ENCODE data around the gene ZFAND3. TPM values are rescaled to one million over a fixed set of nuclear protein-coding genes. Genes with fewer than 3 reads are reported as not detected.
"Not testable (repeated sequence)": the region's sequence is repeated elsewhere in the genome, so short reads cannot be mapped to it uniquely, and the experiment has no call there.

Gene ZFAND3
- total RNA-seq, 1 donor from 2014 or later, result 81.8 TPM

DNA sequence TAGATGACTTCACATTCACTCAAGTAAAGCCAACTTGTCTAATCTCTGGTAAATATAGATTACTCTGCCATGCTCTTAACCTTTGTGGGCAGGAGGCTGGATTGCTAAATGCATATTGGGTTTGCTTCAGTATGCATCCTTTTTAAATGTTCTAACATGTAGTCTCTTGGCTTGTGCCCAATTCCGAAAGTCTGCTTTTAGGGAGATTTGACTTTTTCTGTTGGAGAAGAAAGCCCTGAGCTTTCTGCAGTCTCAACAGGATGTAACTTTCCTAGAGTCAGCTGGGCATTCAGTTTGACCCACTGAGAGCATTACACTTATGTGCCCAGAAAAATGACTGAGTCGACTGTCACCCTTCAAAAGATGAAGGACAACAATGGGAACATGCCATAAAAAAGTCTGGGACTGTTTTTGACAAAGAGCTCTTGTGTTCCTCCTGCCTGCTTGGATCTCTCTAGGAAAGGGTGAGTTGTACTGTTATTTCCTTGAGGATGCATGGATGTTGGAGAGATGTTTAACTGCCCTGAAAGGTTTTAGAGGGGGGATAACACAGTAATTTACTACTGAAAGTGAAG lies 299.4 kb downstream of the ZFAND3 start:
- peaks cover 12% of the 10 kb centered on the region for H3K4me1 ChIP-seq
- H3K27me3 ChIP-seq (ENCODE audit: low read depth), result no peaks in the 10 kb centered on the region
- H3K36me3 ChIP-seq, result peaks cover 11% of the 10 kb centered on the region
- H3K9me3 ChIP-seq (replicated peaks), result no peaks in the 10 kb centered on the region
- TF ChIP-seq, protein P1, sequence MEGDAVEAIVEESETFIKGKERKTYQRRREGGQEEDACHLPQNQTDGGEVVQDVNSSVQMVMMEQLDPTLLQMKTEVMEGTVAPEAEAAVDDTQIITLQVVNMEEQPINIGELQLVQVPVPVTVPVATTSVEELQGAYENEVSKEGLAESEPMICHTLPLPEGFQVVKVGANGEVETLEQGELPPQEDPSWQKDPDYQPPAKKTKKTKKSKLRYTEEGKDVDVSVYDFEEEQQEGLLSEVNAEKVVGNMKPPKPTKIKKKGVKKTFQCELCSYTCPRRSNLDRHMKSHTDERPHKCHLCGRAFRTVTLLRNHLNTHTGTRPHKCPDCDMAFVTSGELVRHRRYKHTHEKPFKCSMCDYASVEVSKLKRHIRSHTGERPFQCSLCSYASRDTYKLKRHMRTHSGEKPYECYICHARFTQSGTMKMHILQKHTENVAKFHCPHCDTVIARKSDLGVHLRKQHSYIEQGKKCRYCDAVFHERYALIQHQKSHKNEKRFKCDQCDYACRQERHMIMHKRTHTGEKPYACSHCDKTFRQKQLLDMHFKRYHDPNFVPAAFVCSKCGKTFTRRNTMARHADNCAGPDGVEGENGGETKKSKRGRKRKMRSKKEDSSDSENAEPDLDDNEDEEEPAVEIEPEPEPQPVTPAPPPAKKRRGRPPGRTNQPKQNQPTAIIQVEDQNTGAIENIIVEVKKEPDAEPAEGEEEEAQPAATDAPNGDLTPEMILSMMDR (IDR thresholded peaks at IDR 0.05; ENCODE audit: borderline replicate concordance), result no peak
- no peak for DNase-seq
- H3K4me3 ChIP-seq, result no peak overlapping the region
- H3K27ac ChIP-seq (replicated peaks), result no peak overlapping the region
- intact Hi-C loops (cut with micrococcal nuclease), result no loop called here

DNA sequence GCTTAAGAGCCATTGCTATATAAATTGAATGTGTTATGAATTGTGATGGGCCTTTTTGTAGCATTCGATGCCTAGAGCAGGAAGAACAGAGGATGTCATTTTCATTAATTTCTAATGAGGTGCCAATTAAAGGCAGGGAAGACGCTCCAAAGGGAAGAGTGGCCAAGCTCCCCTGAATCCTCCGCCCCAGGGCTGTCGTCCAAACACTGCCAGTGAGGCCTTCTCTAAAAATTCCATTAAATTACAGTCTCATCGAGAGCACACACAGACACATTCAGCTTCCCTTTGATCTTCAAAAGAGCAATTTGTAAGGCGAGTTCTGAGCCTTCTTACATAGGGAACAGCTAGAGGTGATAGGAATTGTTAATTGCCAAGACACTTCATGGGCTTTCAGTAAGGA lies 300.0 kb downstream of the ZFAND3 start:
- Histone ChIP-seq H3K36me3 (peaks cover 13% of the 10 kb centered on the region), H3K4me3 (no peak overlapping the region), H3K27ac (replicated peaks) (no peak overlapping the region), H3K9me3 (replicated peaks) (no peaks in the 10 kb centered on the region), H3K4me1 (peaks cover 6% of the 10 kb centered on the region), H3K27me3 (ENCODE audit: low read depth) (no peaks in the 10 kb centered on the region)
- intact Hi-C loops (cut with micrococcal nuclease), result no loop called here
- TF ChIP-seq, protein P1 (IDR thresholded peaks at IDR 0.05; ENCODE audit: borderline replicate concordance), result no peak
- DNase-seq, result no peak

DNA sequence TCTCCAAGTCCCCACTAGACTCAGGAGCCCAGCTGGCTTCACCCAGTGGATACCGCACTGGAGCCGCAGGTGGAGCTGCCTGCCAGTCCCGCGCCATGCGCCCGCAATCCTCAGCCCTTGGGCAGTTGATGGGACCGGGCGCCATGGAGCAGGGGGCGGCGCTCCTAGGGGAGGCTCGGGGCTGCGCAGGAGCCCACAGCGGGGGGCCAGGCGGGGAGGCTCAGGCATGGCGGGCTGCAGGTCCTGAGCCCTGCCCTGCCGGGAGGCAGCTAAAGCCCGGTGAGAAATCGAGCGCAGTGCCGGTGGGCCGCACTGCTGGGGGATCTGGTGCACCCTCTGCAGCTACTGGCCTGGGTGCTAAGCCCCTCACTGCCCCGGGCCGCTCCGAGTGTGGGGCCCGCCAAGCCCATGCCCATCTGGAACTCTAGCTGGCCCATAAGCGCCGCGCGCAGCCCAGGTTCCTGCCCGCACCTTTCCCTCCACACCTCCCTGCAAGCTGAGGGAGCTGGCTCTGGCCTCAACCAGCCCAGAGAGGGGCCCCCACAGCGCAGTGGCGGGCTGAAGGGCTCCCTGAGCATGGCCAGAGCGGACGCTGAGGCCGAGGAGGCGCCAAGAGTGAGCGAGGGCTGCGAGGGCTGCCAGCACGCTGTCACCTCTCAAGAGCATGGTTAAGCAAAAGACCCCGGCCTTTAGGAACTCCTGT lies 304.8 kb downstream of the ZFAND3 start:
- H3K36me3 ChIP-seq, result peaks cover 10% of the 10 kb centered on the region
- intact Hi-C loops (cut with micrococcal nuclease); H3K27me3 ChIP-seq (ENCODE audit: low read depth); H3K9me3 ChIP-seq (replicated peaks); H3K27ac ChIP-seq (replicated peaks); DNase-seq; H3K4me3 ChIP-seq; H3K4me1 ChIP-seq: not testable (repeated sequence)

DNA sequence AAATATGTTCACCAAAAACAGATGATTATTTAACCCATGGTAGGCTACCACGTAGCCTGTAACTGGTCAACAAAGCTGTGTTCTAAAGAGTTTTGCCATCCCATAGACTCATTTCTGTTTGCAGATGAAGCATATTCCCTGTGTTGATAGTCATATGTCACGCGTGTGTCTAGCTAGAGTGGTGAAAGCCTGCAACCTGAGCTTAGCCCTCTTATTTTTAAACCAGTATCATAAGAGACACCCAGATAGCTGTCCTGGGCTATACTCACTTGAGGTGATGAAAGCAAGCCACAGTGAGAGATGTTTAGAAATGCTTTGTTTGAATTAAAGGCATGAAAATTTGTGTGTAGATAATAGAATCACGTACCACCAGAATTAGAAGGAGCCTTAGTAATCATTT lies 307.8 kb downstream of the ZFAND3 start:
- intact Hi-C loops (cut with micrococcal nuclease), result no loop called here
- no peaks in the 10 kb centered on the region for H3K9me3 ChIP-seq (replicated peaks)
- no peak for DNase-seq

DNA sequence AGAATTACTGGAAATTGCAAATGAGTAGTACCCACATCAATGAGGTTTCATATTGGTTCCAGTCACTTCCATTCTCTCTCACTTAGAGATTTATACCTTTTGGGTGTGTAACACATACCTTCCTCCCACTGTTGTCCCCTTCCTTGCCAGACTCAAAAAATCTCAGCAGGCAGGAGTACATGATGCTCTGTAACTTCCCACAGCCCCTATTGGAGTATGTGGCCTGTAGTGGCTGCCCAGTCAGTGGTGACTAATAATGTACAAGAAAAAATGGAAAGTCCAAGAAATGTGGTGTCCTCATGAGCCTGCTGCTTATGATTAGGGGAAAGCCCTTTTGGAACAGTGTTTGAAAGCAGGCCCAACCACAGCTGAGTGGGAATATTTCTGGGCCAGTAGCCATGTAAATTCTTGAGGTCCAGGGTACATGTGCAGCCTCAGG lies 312.0 kb downstream of the ZFAND3 start:
- no peak overlapping the region for H3K27ac ChIP-seq (replicated peaks)
- no peaks in the 10 kb centered on the region for H3K27me3 ChIP-seq (ENCODE audit: low read depth)
- intact Hi-C loops (cut with micrococcal nuclease), result no loop called here
- H3K4me3 ChIP-seq, result no peak overlapping the region
- no peak for DNase-seq
- no peaks in the 10 kb centered on the region for H3K9me3 ChIP-seq (replicated peaks)
- H3K4me1 ChIP-seq, result peaks cover 48% of the 10 kb centered on the region
- H3K36me3 ChIP-seq, result no peaks in the 10 kb centered on the region
- TF ChIP-seq, protein P1 (IDR thresholded peaks at IDR 0.05; ENCODE audit: borderline replicate concordance), result no peak

More for the DNA sequence above, 307.8 kb downstream of the ZFAND3 start:
- Histone ChIP-seq H3K36me3 (peaks cover 7% of the 10 kb centered on the region), H3K4me1 (peaks cover 27% of the 10 kb centered on the region), H3K27ac (replicated peaks) (no peak overlapping the region), H3K27me3 (ENCODE audit: low read depth) (no peaks in the 10 kb centered on the region), H3K4me3 (no peak overlapping the region)
- TF ChIP-seq, protein P1 (IDR thresholded peaks at IDR 0.05; ENCODE audit: borderline replicate concordance), result no peak
